ENCODE measurements around the gene PRM1. TPM values are rescaled to one million over a fixed set of nuclear protein-coding genes. Genes with fewer than 3 reads are reported as not detected.

Gene PRM1
- total and polyA plus RNA-seq, 2 of the 13 experiments (the other 11 are each of a cell fraction or from before 2014, with no cell fraction given) = not detected

DNA sequence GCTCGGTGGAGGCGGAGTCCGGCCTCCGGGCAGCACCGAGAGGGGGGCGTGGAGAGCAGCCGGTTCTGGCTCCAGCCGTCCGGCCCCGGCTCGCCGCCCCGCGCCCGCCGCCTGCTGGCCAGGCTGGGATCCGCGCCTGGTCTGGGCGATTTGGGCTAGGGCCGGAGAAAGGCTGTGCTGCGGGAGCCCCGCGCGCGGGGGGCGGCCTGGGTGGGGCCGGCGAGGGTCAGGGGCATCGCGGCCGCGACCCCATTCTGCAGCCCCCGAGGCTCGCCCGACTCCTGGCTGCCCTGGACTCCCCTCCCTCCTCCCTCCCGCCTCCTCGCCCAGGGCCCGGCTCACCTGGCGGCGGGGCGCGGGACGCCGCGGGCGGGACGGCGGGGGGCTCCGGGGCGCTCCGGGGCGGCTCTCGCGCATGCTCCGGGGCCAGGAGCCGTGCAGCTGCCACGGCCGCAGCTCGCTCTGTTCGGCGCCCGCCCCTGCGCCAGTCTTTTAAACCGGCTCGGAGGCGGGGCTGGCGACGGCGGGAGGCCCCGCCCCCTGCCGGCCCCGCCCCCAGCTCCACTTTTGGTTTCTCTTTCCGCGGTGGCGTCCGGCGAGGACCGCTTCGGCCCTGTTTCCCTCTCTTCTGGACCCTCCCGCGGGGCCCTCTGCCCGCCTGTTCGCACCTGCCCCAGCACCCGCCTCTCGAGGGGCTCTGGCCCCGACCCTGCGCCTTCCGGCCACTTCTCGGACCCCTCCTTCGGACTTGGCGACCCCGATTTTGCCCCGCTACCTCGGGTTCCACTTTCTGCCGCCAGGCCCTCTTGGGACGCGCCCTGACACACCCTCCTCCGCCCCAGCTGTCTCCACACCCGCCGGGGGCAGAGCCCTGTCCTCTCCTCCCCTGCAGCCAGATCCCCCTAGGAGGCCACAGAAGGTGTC lies 25.1 kb downstream of the PRM1 start, which contains the start of gene SOCS1 (continued):
- TF ChIP-seq ZNF740 (CRISPR knock-in tag; IDR thresholded peaks at IDR 0.05) (peak; percentile 51; the same call in 1 of the 2 replicates), PAXIP1 (CRISPR knock-in tag; conservative IDR thresholded peaks at IDR 0.05) (0 out of 2 replicates have a peak, but pooled peaks have one; percentile 20), TEAD3 (CRISPR knock-in tag; optimal IDR thresholded peaks at IDR 0.05; ENCODE audit: borderline replicate concordance) (no peak), ZNF709 (CRISPR knock-in tag; IDR thresholded peaks at IDR 0.05) (peak; percentile 68; the same call in 1 of the 2 replicates), ZNF720 (CRISPR knock-in tag; IDR thresholded peaks at IDR 0.05) (no peak), ZNF790 (CRISPR knock-in tag; IDR thresholded peaks at IDR 0.05; ENCODE audit: borderline replicate concordance) (peak; percentile 83), ZNF598 (CRISPR knock-in tag; IDR thresholded peaks at IDR 0.05; ENCODE audit: borderline replicate concordance) (no peak), MED13 (CRISPR knock-in tag; IDR thresholded peaks at IDR 0.05) (peak; percentile 7), PRMT3 (CRISPR knock-in tag; IDR thresholded peaks at IDR 0.05; ENCODE audit: borderline replicate concordance, low read depth) (0 out of 2 replicates have a peak, but pooled peaks have one; percentile 77), ZNF660 (CRISPR knock-in tag; IDR thresholded peaks at IDR 0.05; ENCODE audit: borderline replicate concordance, low read depth) (no peak), DMAP1 (CRISPR knock-in tag; IDR thresholded peaks at IDR 0.05) (peak; percentile 68; the same call in 1 of the 2 replicates), ESRRA (CRISPR knock-in tag; IDR thresholded peaks at IDR 0.05; ENCODE audit: low read depth) (no peak), FLYWCH1 (CRISPR knock-in tag; IDR thresholded peaks at IDR 0.05) (peak; percentile 81; the same call in 1 of the 2 replicates)
- TF ChIP-seq, protein P1, sequence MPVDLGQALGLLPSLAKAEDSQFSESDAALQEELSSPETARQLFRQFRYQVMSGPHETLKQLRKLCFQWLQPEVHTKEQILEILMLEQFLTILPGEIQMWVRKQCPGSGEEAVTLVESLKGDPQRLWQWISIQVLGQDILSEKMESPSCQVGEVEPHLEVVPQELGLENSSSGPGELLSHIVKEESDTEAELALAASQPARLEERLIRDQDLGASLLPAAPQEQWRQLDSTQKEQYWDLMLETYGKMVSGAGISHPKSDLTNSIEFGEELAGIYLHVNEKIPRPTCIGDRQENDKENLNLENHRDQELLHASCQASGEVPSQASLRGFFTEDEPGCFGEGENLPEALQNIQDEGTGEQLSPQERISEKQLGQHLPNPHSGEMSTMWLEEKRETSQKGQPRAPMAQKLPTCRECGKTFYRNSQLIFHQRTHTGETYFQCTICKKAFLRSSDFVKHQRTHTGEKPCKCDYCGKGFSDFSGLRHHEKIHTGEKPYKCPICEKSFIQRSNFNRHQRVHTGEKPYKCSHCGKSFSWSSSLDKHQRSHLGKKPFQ (CRISPR knock-in tag; IDR thresholded peaks at IDR 0.05; ENCODE audit: insufficient replicate concordance) = peak; percentile 29
- TF ChIP-seq, protein P2, sequence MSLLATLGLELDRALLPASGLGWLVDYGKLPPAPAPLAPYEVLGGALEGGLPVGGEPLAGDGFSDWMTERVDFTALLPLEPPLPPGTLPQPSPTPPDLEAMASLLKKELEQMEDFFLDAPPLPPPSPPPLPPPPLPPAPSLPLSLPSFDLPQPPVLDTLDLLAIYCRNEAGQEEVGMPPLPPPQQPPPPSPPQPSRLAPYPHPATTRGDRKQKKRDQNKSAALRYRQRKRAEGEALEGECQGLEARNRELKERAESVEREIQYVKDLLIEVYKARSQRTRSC (CRISPR knock-in tag; IDR thresholded peaks at IDR 0.05; ENCODE audit: low read depth) = no peak
- TF ChIP-seq, protein P3, sequence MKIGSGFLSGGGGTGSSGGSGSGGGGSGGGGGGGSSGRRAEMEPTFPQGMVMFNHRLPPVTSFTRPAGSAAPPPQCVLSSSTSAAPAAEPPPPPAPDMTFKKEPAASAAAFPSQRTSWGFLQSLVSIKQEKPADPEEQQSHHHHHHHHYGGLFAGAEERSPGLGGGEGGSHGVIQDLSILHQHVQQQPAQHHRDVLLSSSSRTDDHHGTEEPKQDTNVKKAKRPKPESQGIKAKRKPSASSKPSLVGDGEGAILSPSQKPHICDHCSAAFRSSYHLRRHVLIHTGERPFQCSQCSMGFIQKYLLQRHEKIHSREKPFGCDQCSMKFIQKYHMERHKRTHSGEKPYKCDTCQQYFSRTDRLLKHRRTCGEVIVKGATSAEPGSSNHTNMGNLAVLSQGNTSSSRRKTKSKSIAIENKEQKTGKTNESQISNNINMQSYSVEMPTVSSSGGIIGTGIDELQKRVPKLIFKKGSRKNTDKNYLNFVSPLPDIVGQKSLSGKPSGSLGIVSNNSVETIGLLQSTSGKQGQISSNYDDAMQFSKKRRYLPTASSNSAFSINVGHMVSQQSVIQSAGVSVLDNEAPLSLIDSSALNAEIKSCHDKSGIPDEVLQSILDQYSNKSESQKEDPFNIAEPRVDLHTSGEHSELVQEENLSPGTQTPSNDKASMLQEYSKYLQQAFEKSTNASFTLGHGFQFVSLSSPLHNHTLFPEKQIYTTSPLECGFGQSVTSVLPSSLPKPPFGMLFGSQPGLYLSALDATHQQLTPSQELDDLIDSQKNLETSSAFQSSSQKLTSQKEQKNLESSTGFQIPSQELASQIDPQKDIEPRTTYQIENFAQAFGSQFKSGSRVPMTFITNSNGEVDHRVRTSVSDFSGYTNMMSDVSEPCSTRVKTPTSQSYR (CRISPR knock-in tag; IDR thresholded peaks at IDR 0.05; ENCODE audit: borderline replicate concordance) = peak; percentile 7; the same call in 1 of the 2 replicates
